MCF 10A (cell line): ENCODE measurements around the gene OR8B8. TPM values are rescaled to one million over a fixed set of nuclear protein-coding genes. Genes with fewer than 3 reads are reported as not detected.
"Not testable (repeated sequence)": the region's sequence is repeated elsewhere in the genome, so short reads cannot be mapped to it uniquely, and the experiment has no call there.

ENCODE experiments used
- BruUV-seq: library from RNA; stranded (reverse); fragments of 400-500 nt; replicated peaks from 2 replicates; lab custom pipeline; 2021; lab: Mats Ljungman, UMichigan
- CTCF ChIA-PET: fragments of 300-600 bp; sonication (Branson Sonifier 250); formaldehyde crosslinking; extraction: SDS; loops from one replicate; lab custom pipeline; 2021; ENCODE audit warnings: antibody characterized with exemption, inconsistent platforms; lab: Yijun Ruan, JAX
- POLR2A ChIA-PET: fragments of 300-600, 350-650 bp; sonication (Branson Sonifier 250); formaldehyde crosslinking; extraction: SDS; loops from one replicate; lab custom pipeline; 2020; ENCODE audit warnings: antibody characterized with exemption, inconsistent platforms; lab: Yijun Ruan, JAX
- DNase-seq: peaks from one replicate; pipeline ENCODE4 v3.0.0-alpha.2; 2018; ENCODE audit not compliant: unreplicated experiment
- H3K27ac Mint-ChIP-seq: one replicate; pipeline ENCODE4 v1.8.0; 2022; ENCODE audit warnings: mild to moderate bottlenecking, low read depth, mixed read lengths; ENCODE audit not compliant: unreplicated experiment
- H3K27me3 Mint-ChIP-seq: one replicate; pipeline ENCODE4 v1.8.0; 2022; ENCODE audit warnings: mixed read lengths; ENCODE audit not compliant: insufficient read depth, unreplicated experiment
- H3K36me3 Mint-ChIP-seq: one replicate; pipeline ENCODE4 v1.8.0; 2022; ENCODE audit warnings: mild to moderate bottlenecking, moderate library complexity, mixed read lengths; ENCODE audit not compliant: insufficient read depth, unreplicated experiment
- H3K4me1 Mint-ChIP-seq: one replicate; pipeline ENCODE4 v1.8.0; 2022; ENCODE audit warnings: mixed read lengths; ENCODE audit not compliant: insufficient read depth, unreplicated experiment
- H3K4me3 Mint-ChIP-seq: one replicate; pipeline ENCODE4 v1.8.0; 2022; ENCODE audit warnings: mild to moderate bottlenecking, moderate library complexity, mixed read lengths; ENCODE audit not compliant: unreplicated experiment
- H3K9me3 Mint-ChIP-seq: one replicate; pipeline ENCODE4 v1.8.0; 2022; ENCODE audit warnings: mixed read lengths; ENCODE audit not compliant: unreplicated experiment
- intact Hi-C: fragments of 100-400 bp; cut with micrococcal nuclease; formaldehyde crosslinking; loops from 2 replicates; pipeline ENCODE4 v1.14.1; 2022
- total RNA-seq: library from RNA; stranded (reverse); gene quantifications from 2 replicates; pipeline ENCODE4 v1.2.3, GENCODE V29; 2022
- TF ChIP-seq, protein P1 (sequence below): fragments of 200-600 bp; IDR thresholded peaks from one replicate; pipeline ENCODE4 v1.8.0; 2022; ENCODE audit warnings: antibody characterized with exemption, mild to moderate bottlenecking; ENCODE audit not compliant: unreplicated experiment

OR8B8 gene
- total RNA-seq, 1 experiment from 2014 or later, result not detected

DNA sequence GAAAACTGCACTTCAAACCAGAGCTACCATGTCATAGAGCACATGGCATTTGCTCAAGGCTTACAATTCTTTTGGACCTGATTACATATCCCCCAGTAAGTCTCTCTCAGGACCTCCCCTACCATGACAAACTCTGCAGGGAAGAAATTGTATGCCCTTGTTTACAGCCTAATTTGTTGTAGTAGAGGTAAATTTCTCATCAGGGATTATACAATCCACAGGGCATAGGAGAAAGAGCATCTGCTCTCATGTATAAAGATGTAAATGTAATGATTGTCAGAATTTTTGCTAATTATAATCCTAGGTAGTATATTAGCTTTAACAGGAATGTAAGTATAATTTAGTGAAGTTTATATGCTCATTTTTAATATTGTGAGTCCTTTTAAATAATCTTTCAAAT is 46.6 kb downstream of the OR8B8 start, which contains the start of gene OR8B3:
Gene OR8B3, minus strand, starts transcription at position 101 of the 400 bp plus-strand sequence. CDS start 1,673 bp downstream, outside the sequence.
- no peak within 1 kb of the TSS for H3K27ac Mint-ChIP-seq
- intact Hi-C loops, result no loop called here
- no peaks in the 10 kb centered on the region for H3K27me3 Mint-ChIP-seq
- H3K36me3 Mint-ChIP-seq, result no peaks in the 10 kb centered on the region
- no peak for DNase-seq
- no TSS peak for BruUV-seq
- TF ChIP-seq, protein P1, sequence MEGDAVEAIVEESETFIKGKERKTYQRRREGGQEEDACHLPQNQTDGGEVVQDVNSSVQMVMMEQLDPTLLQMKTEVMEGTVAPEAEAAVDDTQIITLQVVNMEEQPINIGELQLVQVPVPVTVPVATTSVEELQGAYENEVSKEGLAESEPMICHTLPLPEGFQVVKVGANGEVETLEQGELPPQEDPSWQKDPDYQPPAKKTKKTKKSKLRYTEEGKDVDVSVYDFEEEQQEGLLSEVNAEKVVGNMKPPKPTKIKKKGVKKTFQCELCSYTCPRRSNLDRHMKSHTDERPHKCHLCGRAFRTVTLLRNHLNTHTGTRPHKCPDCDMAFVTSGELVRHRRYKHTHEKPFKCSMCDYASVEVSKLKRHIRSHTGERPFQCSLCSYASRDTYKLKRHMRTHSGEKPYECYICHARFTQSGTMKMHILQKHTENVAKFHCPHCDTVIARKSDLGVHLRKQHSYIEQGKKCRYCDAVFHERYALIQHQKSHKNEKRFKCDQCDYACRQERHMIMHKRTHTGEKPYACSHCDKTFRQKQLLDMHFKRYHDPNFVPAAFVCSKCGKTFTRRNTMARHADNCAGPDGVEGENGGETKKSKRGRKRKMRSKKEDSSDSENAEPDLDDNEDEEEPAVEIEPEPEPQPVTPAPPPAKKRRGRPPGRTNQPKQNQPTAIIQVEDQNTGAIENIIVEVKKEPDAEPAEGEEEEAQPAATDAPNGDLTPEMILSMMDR, result no peak
- no peaks in the 10 kb centered on the region for H3K9me3 Mint-ChIP-seq
- ChIA-PET CTCF (no interaction called here), POLR2A (no interaction called here)
- H3K4me1 Mint-ChIP-seq, result peaks cover 9% of the 10 kb centered on the region
- H3K4me3 Mint-ChIP-seq, result no peak within 1 kb of the TSS

DNA sequence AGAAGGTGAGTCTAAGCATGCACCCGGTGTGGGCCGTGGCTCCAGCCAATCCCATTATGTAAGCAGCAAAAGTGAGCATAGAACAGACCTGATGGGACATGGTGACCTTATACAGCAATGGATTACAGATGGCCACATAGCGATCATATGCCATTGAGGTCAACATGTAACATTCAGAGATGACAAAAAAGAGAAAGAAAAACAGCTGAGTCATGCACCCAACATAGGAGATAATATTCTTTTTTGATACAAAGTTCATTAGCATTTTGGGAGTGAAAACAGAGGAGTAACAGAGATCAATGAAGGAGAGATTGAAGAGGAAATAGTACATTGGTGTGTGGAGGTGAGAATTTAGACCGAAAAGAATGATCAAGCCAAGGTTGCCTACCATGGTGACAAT is 48.6 kb downstream of the OR8B8 start:
- intact Hi-C loops, DNase-seq, H3K27me3 Mint-ChIP-seq, H3K4me1 Mint-ChIP-seq, H3K4me3 Mint-ChIP-seq, H3K36me3 Mint-ChIP-seq, BruUV-seq, CTCF ChIA-PET, POLR2A ChIA-PET, H3K27ac Mint-ChIP-seq, H3K9me3 Mint-ChIP-seq: not testable (repeated sequence)

DNA sequence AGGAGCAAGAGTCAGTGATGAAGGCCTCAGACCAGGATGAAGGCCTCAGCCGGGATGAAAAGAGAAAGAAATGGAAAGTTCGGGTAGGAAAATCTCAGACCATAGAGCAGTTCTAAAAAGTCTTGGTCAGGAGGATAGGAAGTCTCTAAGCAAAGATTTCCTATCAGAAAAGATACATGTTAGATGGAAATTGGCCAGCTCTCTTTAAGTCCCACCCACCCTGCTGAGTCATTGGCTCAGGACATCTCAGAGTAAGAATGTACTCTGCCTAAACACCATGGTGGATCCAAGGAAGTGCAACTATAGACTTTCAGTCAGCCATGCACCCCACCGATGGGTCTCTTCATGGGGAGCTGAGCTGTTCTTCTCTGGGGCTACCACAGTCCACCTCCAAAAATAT is 51.1 kb downstream of the OR8B8 start:
- CTCF ChIA-PET, result interaction anchor here (1.0 kb wide), 2 partner anchors 8 to 323 kb away, joined by 3 read pairs; no protein-coding TSS in a partner anchor
- peak; percentile 24 for DNase-seq

More for the DNA sequence above, 51.1 kb downstream of the OR8B8 start:
- BruUV-seq, result no TSS peak
- H3K27me3 Mint-ChIP-seq, result no peaks in the 10 kb centered on the region
- no peak overlapping the region for H3K4me3 Mint-ChIP-seq
- POLR2A ChIA-PET, result no interaction called here
- intact Hi-C loops, result no loop called here
- TF ChIP-seq, protein P1, result no peak
- peaks cover 9% of the 10 kb centered on the region for H3K4me1 Mint-ChIP-seq
- H3K9me3 Mint-ChIP-seq, result no peaks in the 10 kb centered on the region
- no peaks in the 10 kb centered on the region for H3K36me3 Mint-ChIP-seq
- no peak overlapping the region for H3K27ac Mint-ChIP-seq

Other genes with a start within 250 kb of the OR8B8 start
- gene OR8G1, start 204.6 kb downstream of the OR8B8 start, total RNA-seq, result not detected in 2 replicates
- not detected in 2 replicates for gene OR8G5, start 189.3 kb downstream of the OR8B8 start, total RNA-seq
- not detected in 2 replicates for gene OR8D1, start 131.7 kb downstream of the OR8B8 start, total RNA-seq
- not detected in 2 replicates for gene OR8D2, start 125.5 kb downstream of the OR8B8 start, total RNA-seq
- gene OR8B2, start 61.2 kb downstream of the OR8B8 start, total RNA-seq, result not detected in 2 replicates
- gene OR8B3, start 46.7 kb downstream of the OR8B8 start, total RNA-seq, result not detected in 2 replicates
- gene OR8B4, start 20.8 kb downstream of the OR8B8 start, total RNA-seq, result not detected in 2 replicates
- not detected in 2 replicates for gene OR8B12, start 98.0 kb upstream of the OR8B8 start, total RNA-seq
- gene OR8A1, start 124.3 kb upstream of the OR8B8 start, total RNA-seq, result not detected in 2 replicates
- not detected in 2 replicates for gene PANX3, start 165.7 kb upstream of the OR8B8 start, total RNA-seq
- 46.9 and 54.0 TPM in 2 replicates for gene TBRG1, start 177.2 kb upstream of the OR8B8 start, total RNA-seq
- 20.7 and 21.7 TPM in 2 replicates for gene SIAE, start 228.0 kb upstream of the OR8B8 start, total RNA-seq
- 12.0 and 18.1 TPM in 2 replicates for gene SPA17, start 228.2 kb upstream of the OR8B8 start, total RNA-seq